Common myeloid progenitor, CD34-positive (primary cell): Measurements from ENCODE around the gene FGFRL1.
"Not testable (repeated sequence)": the region's sequence is repeated elsewhere in the genome, so short reads cannot be mapped to it uniquely, and the experiment has no call there.

Experiments used
- CTCF ChIA-PET: fragments of 350-600 bp; sonication (Branson Sonifier 250); formaldehyde crosslinking; loops from one replicate; lab custom pipeline; 2021; ENCODE audit warnings: antibody characterized with exemption; lab: Charles Lee
- POLR2A ChIA-PET: fragments of 350-600 bp; sonication (Branson Sonifier 250); formaldehyde crosslinking; loops from one replicate; lab custom pipeline; 2021; ENCODE audit warnings: antibody characterized with exemption; lab: Charles Lee
- DNase-seq, 3 donors: peaks; one replicate each; pipeline versions ENCODE4 v3.0.0 to v3.0.0-alpha.2; 2013
- H3K27ac ChIP-seq, 2 experiments: 1 replicate in 1 of 2; 2 replicates in 1 of 2; pipeline ENCODE4 v1.7.0; 2013; ENCODE audit warnings: inconsistent platforms in 2 of 2, low read length in 2 of 2, mild to moderate bottlenecking in 2 of 2, low read depth in 1 of 2, moderate library complexity in 1 of 2; ENCODE audit not compliant: severe bottlenecking in 2 of 2, insufficient read depth in 1 of 2, poor library complexity in 1 of 2
- H3K27me3 ChIP-seq, 5 experiments: replicated peaks in 2 of 5; 1 replicate in 3 of 5; 2 replicates in 2 of 5; pipeline versions ENCODE4 v1.6.1 to v1.7.0; 2013; ENCODE audit warnings: low read length in 4 of 5, mild to moderate bottlenecking in 2 of 5, moderate library complexity in 2 of 5, inconsistent platforms in 1 of 5; ENCODE audit not compliant: insufficient read depth in 5 of 5, control insufficient read depth in 4 of 5
- H3K36me3 ChIP-seq, 4 experiments: 1 replicate in 2 of 4; 2 replicates in 2 of 4; pipeline versions ENCODE4 v1.6.1 to v1.7.0; 2013; ENCODE audit warnings: low read length in 3 of 4, control low read depth in 1 of 4, mild to moderate bottlenecking in 1 of 4; ENCODE audit not compliant: control insufficient read depth in 4 of 4, insufficient read depth in 4 of 4
- H3K4me1 ChIP-seq, 4 experiments: 1 replicate in 3 of 4; 2 replicates in 1 of 4; pipeline versions ENCODE4 v1.6.1 to v1.7.1; 2013; ENCODE audit warnings: low read length in 3 of 4, mild to moderate bottlenecking in 3 of 4, control low read depth in 1 of 4, inconsistent platforms in 1 of 4, moderate library complexity in 1 of 4; ENCODE audit not compliant: control insufficient read depth in 4 of 4, insufficient read depth in 4 of 4; ENCODE audit errors: control extremely low read depth in 1 of 4
- H3K4me3 ChIP-seq, 7 experiments: 1 replicate in 4 of 7; 2 replicates in 3 of 7; pipeline versions ENCODE4 v1.5.1 to v1.7.0; 2013; ENCODE audit warnings: mild to moderate bottlenecking in 7 of 7, low read length in 6 of 7, moderate library complexity in 6 of 7, inconsistent platforms in 2 of 7, low read depth in 2 of 7, control low read depth in 1 of 7; ENCODE audit not compliant: insufficient read depth in 4 of 7, control insufficient read depth in 1 of 7; ENCODE audit errors: extremely low read depth in 1 of 7
- H3K9me3 ChIP-seq, 5 experiments: 1 replicate in 4 of 5; 2 replicates in 1 of 5; pipeline versions ENCODE4 v1.6.1 to v1.7.1; 2013; ENCODE audit warnings: low read length in 4 of 5, mild to moderate bottlenecking in 2 of 5, inconsistent platforms in 1 of 5, low read depth in 1 of 5, moderate library complexity in 1 of 5; ENCODE audit not compliant: control insufficient read depth in 4 of 5, insufficient read depth in 2 of 5; ENCODE audit errors: control extremely low read depth in 1 of 5
- WGBS: methylation state at CpG from one replicate; pipeline ENCODE4 v1.1.5; 2013; ENCODE audit not compliant: insufficient coverage; 5-methylcytosine and 5-hydroxymethylcytosine counted together

The FGFRL1 gene

DNA sequence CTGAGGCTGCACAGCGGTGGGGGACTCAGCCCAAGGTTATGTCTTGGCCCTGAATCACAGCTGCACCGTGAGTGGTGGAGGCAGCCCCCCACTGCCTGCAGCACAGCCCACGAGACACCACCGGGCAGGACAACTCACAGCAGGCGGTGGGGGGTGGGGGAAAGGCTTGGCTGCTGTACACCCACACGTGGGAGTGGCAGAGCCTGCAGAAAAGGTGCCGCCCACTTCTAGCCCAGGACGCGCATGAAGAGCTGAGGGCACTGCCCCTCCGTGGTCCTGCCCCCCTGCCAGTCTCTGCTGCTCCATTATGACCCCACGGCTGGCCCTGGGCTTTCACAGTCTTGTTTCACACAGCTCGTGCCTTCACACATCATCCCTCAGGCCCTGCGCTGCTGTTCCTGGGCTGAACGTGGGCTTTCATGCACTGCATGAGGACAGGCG, 40.8 kb downstream of the FGFRL1 start:
- 93% methylated on average over 15 of the region's 15 CpGs for WGBS

DNA sequence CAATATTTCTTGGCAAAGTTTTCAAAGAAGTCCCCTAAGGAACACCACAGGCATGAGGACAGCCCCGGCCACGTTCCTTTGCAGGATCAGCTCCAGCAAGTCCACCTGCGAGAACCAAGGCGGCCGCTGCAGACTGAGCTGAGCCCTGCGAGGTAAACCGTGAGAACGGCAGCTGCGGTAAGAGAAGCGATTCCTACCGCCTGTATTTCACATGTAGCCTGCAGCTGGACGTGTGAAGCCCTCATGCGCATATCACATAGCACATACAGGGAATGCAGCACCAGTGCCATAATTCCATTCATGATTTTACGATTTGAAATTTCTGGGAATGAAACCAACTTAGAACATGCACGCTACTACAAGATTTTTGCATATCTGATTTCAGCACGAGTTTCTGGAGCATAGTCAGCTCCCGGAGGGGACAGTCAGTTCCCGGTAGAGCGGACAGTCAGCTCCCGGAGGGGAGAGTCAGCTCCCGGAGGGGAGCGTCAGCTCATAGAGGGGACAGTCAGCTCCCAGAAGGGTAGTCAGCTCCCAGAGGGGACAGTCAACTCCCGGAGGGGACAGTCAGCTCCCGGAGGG, 41.7 kb downstream of the FGFRL1 start:
- Histone ChIP-seq H3K27me3 (peaks cover 0 to 31% (median 3%) of the 10 kb centered on the region in 5 experiments), H3K4me3 (no peak overlapping the region), H3K36me3 (no peaks in the 10 kb centered on the region), H3K4me1 (peaks cover 0 to 15% (median 13%) of the 10 kb centered on the region in 4 experiments), H3K27ac (no peak overlapping the region), H3K9me3 (no peaks in the 10 kb centered on the region)
- POLR2A ChIA-PET: interaction anchor here (0.7 kb wide), 1 partner anchor 16 kb away, joined by 3 read pairs; no protein-coding TSS in a partner anchor
- CTCF ChIA-PET: interaction anchor here (0.6 kb wide), 1 partner anchor 13 kb away, joined by 3 read pairs; no protein-coding TSS in a partner anchor
- DNase-seq: no peak
- WGBS: 95% methylated on average over 24 of the region's 24 CpGs

More for the DNA sequence above, 40.8 kb downstream of the FGFRL1 start:
- Histone ChIP-seq H3K27me3 (peaks cover 0 to 40% (median 3%) of the 10 kb centered on the region in 5 experiments), H3K4me3 (no peak overlapping the region), H3K36me3 (no peaks in the 10 kb centered on the region), H3K27ac (no peak overlapping the region), H3K4me1 (peaks cover 0 to 15% (median 13%) of the 10 kb centered on the region in 4 experiments), H3K9me3 (no peaks in the 10 kb centered on the region)
- ChIA-PET CTCF (interaction anchor here (0.6 kb wide), 1 partner anchor 19 kb away, joined by 3 read pairs; no protein-coding TSS in a partner anchor), POLR2A (no interaction called here)
- no peak for DNase-seq

DNA sequence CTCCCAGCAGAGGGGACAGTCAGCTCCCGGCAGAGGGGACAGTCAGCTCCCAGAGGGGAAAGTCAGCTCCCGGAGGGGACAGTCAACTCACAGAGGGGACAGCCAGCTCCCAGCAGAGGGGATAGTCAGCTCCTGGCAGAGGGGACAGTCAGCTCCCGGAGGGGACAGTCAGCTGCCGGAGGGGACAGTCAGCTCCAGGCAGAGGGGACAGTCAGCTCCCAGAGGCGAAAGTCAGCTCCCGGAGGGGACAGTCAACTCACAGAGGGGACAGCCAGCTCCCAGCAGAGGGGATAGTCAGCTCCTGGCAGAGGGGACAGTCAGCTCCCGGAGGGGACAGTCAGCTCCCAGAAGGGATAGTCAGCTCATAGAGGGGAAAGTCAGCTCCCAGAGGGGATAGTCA, 42.5 kb downstream of the FGFRL1 start:
- CTCF ChIA-PET, H3K36me3 ChIP-seq, H3K9me3 ChIP-seq, POLR2A ChIA-PET, DNase-seq, H3K4me3 ChIP-seq, H3K27ac ChIP-seq: not testable (repeated sequence)
- H3K4me1 ChIP-seq: peaks cover 0 to 13% (median 12%) of the 10 kb centered on the region in 4 experiments
- 85% methylated on average over 3 of the region's 7 CpGs for WGBS
- peaks cover 0 to 28% (median 3%) of the 10 kb centered on the region in 5 experiments for H3K27me3 ChIP-seq

DNA sequence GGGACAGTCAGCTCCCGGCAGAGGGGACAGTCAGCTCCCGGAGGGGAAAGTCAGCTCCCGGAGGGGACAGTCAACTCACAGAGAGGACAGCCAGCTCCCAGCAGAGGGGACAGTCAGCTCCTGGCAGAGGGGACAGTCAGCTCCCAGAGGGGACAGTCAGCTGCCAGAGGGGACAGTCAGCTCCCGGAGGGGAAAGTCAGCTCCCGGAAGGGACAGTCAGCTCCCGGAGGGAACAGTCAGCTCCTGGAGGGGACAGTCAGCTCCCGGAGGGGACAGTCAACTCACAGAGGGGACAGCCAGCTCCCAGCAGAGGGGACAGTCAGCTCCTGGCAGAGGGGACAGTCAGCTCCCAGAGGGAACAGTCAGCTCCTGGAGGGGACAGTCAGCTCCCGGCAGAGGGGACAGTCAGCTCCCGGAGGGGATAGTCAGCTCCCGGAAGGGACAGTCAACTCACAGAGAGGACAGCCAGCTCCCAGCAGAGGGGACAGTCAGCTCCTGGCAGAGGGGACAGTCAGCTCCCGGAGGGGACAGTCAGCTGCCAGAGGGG, 43.3 kb downstream of the FGFRL1 start:
- H3K36me3 ChIP-seq, DNase-seq, H3K4me3 ChIP-seq, H3K9me3 ChIP-seq, POLR2A ChIA-PET, H3K27ac ChIP-seq: not testable (repeated sequence)
- 100% methylated on average over 3 of the region's 11 CpGs for WGBS
- Histone ChIP-seq H3K4me1 (peaks cover 0 to 13% (median 12%) of the 10 kb centered on the region in 4 experiments), H3K27me3 (peaks cover 0 to 19% (median 3%) of the 10 kb centered on the region in 5 experiments)
- CTCF ChIA-PET: interaction anchor here (0.8 to 0.9 kb wide), 2 partner anchors 10 to 22 kb away, joined by 3 to 4 read pairs; no protein-coding TSS in a partner anchor

DNA sequence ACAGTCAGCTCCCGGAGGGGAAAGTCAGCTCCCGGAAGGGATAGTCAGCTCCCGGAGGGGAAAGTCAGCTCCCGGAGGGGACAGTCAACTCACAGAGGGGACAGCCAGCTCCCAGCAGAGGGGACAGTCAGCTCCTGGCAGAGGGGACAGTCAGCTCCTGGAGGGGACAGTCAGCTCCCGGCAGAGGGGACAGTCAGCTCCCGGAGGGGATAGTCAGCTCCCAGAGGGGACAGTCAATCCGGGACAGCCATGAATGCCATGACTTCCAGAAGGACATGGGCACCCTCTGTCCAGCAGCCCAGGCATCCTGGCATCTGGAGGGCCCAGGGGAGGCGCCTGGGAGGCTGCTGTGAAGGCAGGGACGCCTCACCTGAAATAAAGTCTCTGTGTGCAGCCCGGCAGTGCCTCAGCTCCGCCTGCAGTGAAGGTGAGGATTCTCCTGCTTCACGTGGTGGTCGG, 43.8 kb downstream of the FGFRL1 start:
- 63% methylated on average over 12 of the region's 13 CpGs for WGBS
- DNase-seq, POLR2A ChIA-PET, H3K36me3 ChIP-seq, H3K9me3 ChIP-seq: not testable (repeated sequence)
- Histone ChIP-seq H3K27me3 (peaks cover 0 to 18% (median 3%) of the 10 kb centered on the region in 5 experiments), H3K27ac (peak overlapping the region in 1 of 2 experiments; percentile 0), H3K4me1 (peaks cover 0 to 13% (median 12%) of the 10 kb centered on the region in 4 experiments), H3K4me3 (peak overlapping the region; percentile 10 to 70 (median 48))
- CTCF ChIA-PET: interaction anchor here (0.8 to 0.9 kb wide), 2 partner anchors 11 to 22 kb away, joined by 3 to 4 read pairs; no protein-coding TSS in a partner anchor

DNA sequence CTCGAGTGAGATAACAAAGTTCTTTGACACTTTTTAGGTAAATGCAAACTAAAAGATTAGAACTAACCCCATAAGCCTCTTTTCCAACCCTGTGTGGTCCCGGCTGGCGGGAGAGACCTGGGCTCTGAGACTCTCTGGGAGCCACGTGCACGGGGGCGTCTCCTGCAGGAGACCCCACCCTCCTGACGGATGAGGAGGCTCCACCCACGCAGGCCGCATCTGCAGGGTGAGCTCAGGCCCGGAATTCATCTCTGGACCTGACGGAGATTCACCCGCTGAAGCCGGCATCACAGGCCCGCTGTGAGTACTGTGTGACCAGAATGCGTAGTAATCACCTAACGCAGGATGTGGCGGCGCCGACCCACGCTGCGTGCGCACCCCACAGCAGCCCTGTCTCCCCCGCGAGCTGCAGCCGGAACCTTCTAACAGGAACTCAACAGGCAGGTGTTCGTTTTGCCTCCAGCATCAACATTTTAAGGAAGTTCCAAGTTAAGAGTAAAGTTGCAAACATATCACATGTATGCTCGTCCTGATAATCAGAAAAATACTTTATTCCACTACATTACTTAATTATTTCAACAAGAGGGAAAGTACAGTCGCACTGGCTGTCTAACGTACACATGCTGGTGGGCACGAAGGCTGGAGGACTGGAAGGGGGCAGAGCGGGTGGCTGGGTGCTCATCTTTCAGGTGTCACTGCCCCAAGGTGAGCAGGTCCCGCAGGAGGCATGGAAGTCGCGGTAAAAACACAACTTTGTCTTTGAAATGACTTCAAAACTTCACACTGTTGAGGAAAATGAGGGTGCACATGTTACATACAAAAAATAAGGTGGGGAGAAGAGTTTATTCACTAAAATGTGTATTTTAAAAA, 44.5 kb downstream of the FGFRL1 start:
- Histone ChIP-seq H3K27me3 (peaks cover 0 to 12% (median 3%) of the 10 kb centered on the region in 5 experiments), H3K4me1 (peaks cover 0 to 13% (median 12%) of the 10 kb centered on the region in 4 experiments), H3K4me3 (peak overlapping the region; percentile 10 to 70 (median 48)), H3K36me3 (no peaks in the 10 kb centered on the region), H3K9me3 (no peaks in the 10 kb centered on the region), H3K27ac (peak overlapping the region in 1 of 2 experiments; percentile 0)
- 19% methylated on average over 33 of the region's 34 CpGs for whole genome bisulfite sequencing
- DNase-seq: peak; percentile 86 to 97 (median 96)
- CTCF ChIA-PET: interaction anchor here (0.8 to 0.9 kb wide), 2 partner anchors 12 to 23 kb away, joined by 3 to 4 read pairs; no protein-coding TSS in a partner anchor
- POLR2A ChIA-PET: no interaction called here
